ENCODE results near the gene PIH1D1.
A peak's percentile ranks its signal among the peaks of the same experiment; 100 is the strongest.

PIH1D1 gene

GRCh38 chr19:49451430-49452181 is at the start of gene PIH1D1:
PIH1D1 (minus strand) TSS chr19:49451814; CDS start chr19:49451574, 240 bp downstream.
- in situ Hi-C loops (cut with HindIII; ENCODE audit: low pct_ligation_motif_present, low pct_unique_long_range_greater_than_20kb, low sequenced_read_pairs): no loop called here
- DNase-seq: peak; percentile 98

GRCh38 chr19:49499030-49499670 is 47.5 kb upstream of the PIH1D1 start:
- no peak for DNase-seq
- in situ Hi-C loops (cut with HindIII; ENCODE audit: low pct_ligation_motif_present, low pct_unique_long_range_greater_than_20kb, low sequenced_read_pairs): no loop called here

- in situ Hi-C loops (cut with HindIII; ENCODE audit: low pct_ligation_motif_present, low pct_unique_long_range_greater_than_20kb, low sequenced_read_pairs): no loop called here
- DNase-seq: no peak
Measured at GRCh38 chr19:49498475-49498874, 46.9 kb upstream of the PIH1D1 start.

GRCh38 chr19:49497789-49498103 is 46.1 kb upstream of the PIH1D1 start:
- no peak for DNase-seq
- in situ Hi-C loops (cut with HindIII; ENCODE audit: low pct_ligation_motif_present, low pct_unique_long_range_greater_than_20kb, low sequenced_read_pairs): no loop called here

- in situ Hi-C loops (cut with HindIII; ENCODE audit: low pct_ligation_motif_present, low pct_unique_long_range_greater_than_20kb, low sequenced_read_pairs): no loop called here
- peak; percentile 42 for DNase-seq
Measured at GRCh38 chr19:49497047-49497788, 45.6 kb upstream of the PIH1D1 start.

- no peak for DNase-seq
- in situ Hi-C loops (cut with HindIII; ENCODE audit: low pct_ligation_motif_present, low pct_unique_long_range_greater_than_20kb, low sequenced_read_pairs): no loop called here
Measured at GRCh38 chr19:49496574-49497008, 45.0 kb upstream of the PIH1D1 start.

GRCh38 chr19:49492573-49493405 is 41.2 kb upstream of the PIH1D1 start:
- in situ Hi-C loops (cut with HindIII; ENCODE audit: low pct_ligation_motif_present, low pct_unique_long_range_greater_than_20kb, low sequenced_read_pairs): no loop called here
- DNase-seq: no peak

- DNase-seq: no peak
- in situ Hi-C loops (cut with HindIII; ENCODE audit: low pct_ligation_motif_present, low pct_unique_long_range_greater_than_20kb, low sequenced_read_pairs): no loop called here
Measured at GRCh38 chr19:49491804-49492572, 40.4 kb upstream of the PIH1D1 start.

GRCh38 chr19:49491030-49491803 is 39.6 kb upstream of the PIH1D1 start:
- DNase-seq: no peak

GRCh38 chr19:49490287-49491029 is 38.8 kb upstream of the PIH1D1 start:
- no peak for DNase-seq
- in situ Hi-C loops (cut with HindIII; ENCODE audit: low pct_ligation_motif_present, low pct_unique_long_range_greater_than_20kb, low sequenced_read_pairs): no loop called here

More at GRCh38 chr19:49491030-49491803, 39.6 kb upstream of the PIH1D1 start:
- in situ Hi-C loops (cut with HindIII; ENCODE audit: low pct_ligation_motif_present, low pct_unique_long_range_greater_than_20kb, low sequenced_read_pairs): no loop called here

GRCh38 chr19:49489601-49490167 is 38.1 kb upstream of the PIH1D1 start:
- in situ Hi-C loops (cut with HindIII; ENCODE audit: low pct_ligation_motif_present, low pct_unique_long_range_greater_than_20kb, low sequenced_read_pairs): no loop called here
- no peak for DNase-seq

- no peak for DNase-seq
- in situ Hi-C loops (cut with HindIII; ENCODE audit: low pct_ligation_motif_present, low pct_unique_long_range_greater_than_20kb, low sequenced_read_pairs): no loop called here
Measured at GRCh38 chr19:49488863-49489537, 37.4 kb upstream of the PIH1D1 start.

GRCh38 chr19:49488046-49488862 is 36.6 kb upstream of the PIH1D1 start:
- no peak for DNase-seq
- in situ Hi-C loops (cut with HindIII; ENCODE audit: low pct_ligation_motif_present, low pct_unique_long_range_greater_than_20kb, low sequenced_read_pairs): no loop called here

GRCh38 chr19:49487277-49488045 is 35.8 kb upstream of the PIH1D1 start, which contains the start of gene RPL13A:
RPL13A (plus strand) TSS chr19:49487608; CDS start chr19:49487630, 22 bp downstream.
- in situ Hi-C loops (cut with HindIII; ENCODE audit: low pct_ligation_motif_present, low pct_unique_long_range_greater_than_20kb, low sequenced_read_pairs): no loop called here

More at GRCh38 chr19:49487277-49488045, 35.8 kb upstream of the PIH1D1 start, which contains the start of gene RPL13A:
- DNase-seq: peak; percentile 97
